Measurements from ENCODE around the gene CTH.

CTH gene

GRCh38 chr1:70376196-70376595 is 34.9 kb upstream of the CTH start:
- no peak for TF ChIP-seq CTCF (IDR thresholded peaks at IDR 0.05; ENCODE audit: borderline replicate concordance, control extremely low read depth, extremely low read depth, insufficient read depth, missing control alignments)
- no peak for DNase-seq (ENCODE audit: low spot score)
- in situ Hi-C loops (cut with MboI; ENCODE audit: low sequenced_read_pairs, unreplicated experiment) = no loop called here

- TF ChIP-seq CTCF (IDR thresholded peaks at IDR 0.05; ENCODE audit: borderline replicate concordance, control extremely low read depth, extremely low read depth, insufficient read depth, missing control alignments) = no peak
- in situ Hi-C loops (cut with MboI; ENCODE audit: low sequenced_read_pairs, unreplicated experiment) = no loop called here
- no peak for DNase-seq (ENCODE audit: low spot score)
Observed at GRCh38 chr1:70382682-70383081, 28.4 kb upstream of the CTH start.

GRCh38 chr1:70383483-70383882 is 27.6 kb upstream of the CTH start:
- TF ChIP-seq CTCF (IDR thresholded peaks at IDR 0.05; ENCODE audit: borderline replicate concordance, control extremely low read depth, extremely low read depth, insufficient read depth, missing control alignments) = no peak
- no peak for DNase-seq (ENCODE audit: low spot score)
- in situ Hi-C loops (cut with MboI; ENCODE audit: low sequenced_read_pairs, unreplicated experiment) = no loop called here

- no peak for TF ChIP-seq CTCF (IDR thresholded peaks at IDR 0.05; ENCODE audit: borderline replicate concordance, control extremely low read depth, extremely low read depth, insufficient read depth, missing control alignments)
- in situ Hi-C loops (cut with MboI; ENCODE audit: low sequenced_read_pairs, unreplicated experiment) = no loop called here
- no peak for DNase-seq (ENCODE audit: low spot score)
Observed at GRCh38 chr1:70384542-70384941, 26.5 kb upstream of the CTH start.

- no peak for DNase-seq (ENCODE audit: low spot score)
- TF ChIP-seq CTCF (IDR thresholded peaks at IDR 0.05; ENCODE audit: borderline replicate concordance, control extremely low read depth, extremely low read depth, insufficient read depth, missing control alignments) = no peak
- in situ Hi-C loops (cut with MboI; ENCODE audit: low sequenced_read_pairs, unreplicated experiment) = no loop called here
Observed at GRCh38 chr1:70385477-70385876, 25.6 kb upstream of the CTH start.

- no peak for DNase-seq (ENCODE audit: low spot score)
- no peak for TF ChIP-seq CTCF (IDR thresholded peaks at IDR 0.05; ENCODE audit: borderline replicate concordance, control extremely low read depth, extremely low read depth, insufficient read depth, missing control alignments)
- in situ Hi-C loops (cut with MboI; ENCODE audit: low sequenced_read_pairs, unreplicated experiment) = no loop called here
Observed at GRCh38 chr1:70386121-70386520, 24.9 kb upstream of the CTH start.

- no peak for TF ChIP-seq CTCF (IDR thresholded peaks at IDR 0.05; ENCODE audit: borderline replicate concordance, control extremely low read depth, extremely low read depth, insufficient read depth, missing control alignments)
- in situ Hi-C loops (cut with MboI; ENCODE audit: low sequenced_read_pairs, unreplicated experiment) = no loop called here
- no peak for DNase-seq (ENCODE audit: low spot score)
Observed at GRCh38 chr1:70387507-70387906, 23.6 kb upstream of the CTH start.

Data from GM13976 (cell line).